ENCODE results near the gene PLET1. TPM values are rescaled to one million over a fixed set of nuclear protein-coding genes. Genes with fewer than 3 reads are reported as not detected.

Gene PLET1
- total and polyA plus RNA-seq, 9 of the 15 experiments (the other 6 are each of a cell fraction or from before 2014, with no cell fraction given), result not detected

- TF ChIP-seq MNT (conservative IDR thresholded peaks at IDR 0.05) (no peak), NFE2 (IDR thresholded peaks at IDR 0.05; ENCODE audit: low read depth) (no peak), ZNF133 (CRISPR knock-in tag; IDR thresholded peaks at IDR 0.05) (no peak), ZBTB40 (IDR thresholded peaks at IDR 0.05) (peak; percentile 35; the same call in 1 of the 2 replicates), ZBTB40 (CRISPR knock-in tag; IDR thresholded peaks at IDR 0.05) (no peak), ATF7 (IDR thresholded peaks at IDR 0.05) (no peak), ZNF407 (IDR thresholded peaks at IDR 0.05; ENCODE audit: low read depth) (peak; percentile 60; the same call in 1 of the 2 replicates), HMG20A (CRISPR knock-in tag; conservative IDR thresholded peaks at IDR 0.05) (no peak)
Observed at GRCh38 chr11:112226831-112227401, 33.7 kb downstream of the PLET1 start (continued).
